ENCODE data around the gene FBXL17.

The FBXL17 gene

DNA sequence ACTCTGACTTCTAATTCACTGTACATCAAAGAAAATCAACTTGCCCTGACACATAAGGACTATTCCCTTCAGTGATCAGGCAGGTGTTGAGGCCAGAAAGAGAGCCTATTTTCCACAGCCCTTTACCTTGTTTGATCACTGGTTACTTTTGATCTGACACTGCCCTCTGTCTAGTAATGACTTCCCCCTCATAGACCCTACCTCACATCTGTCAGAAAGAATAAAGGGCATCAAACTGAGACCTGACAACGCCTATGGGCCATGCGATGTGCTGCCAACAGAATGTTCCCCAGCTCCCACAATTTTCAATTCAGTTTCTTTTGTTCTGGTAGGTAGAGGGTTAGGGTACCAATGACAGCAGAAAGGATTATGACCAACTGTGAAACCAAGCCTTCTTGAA lies 47.7 kb downstream of the FBXL17 start:
- Histone ChIP-seq H3K4me1 (no peaks in the 10 kb centered on the region; the same call in 1 of the 2 replicates), H3K27me3 (no peaks in the 10 kb centered on the region), H3K36me3 (no peaks in the 10 kb centered on the region), H3K4me3 (ENCODE audit: low read depth, low read length) (no peak overlapping the region), H3K9me3 (no peaks in the 10 kb centered on the region)
- DNase-seq = no peak
- TF ChIP-seq, protein P1, sequence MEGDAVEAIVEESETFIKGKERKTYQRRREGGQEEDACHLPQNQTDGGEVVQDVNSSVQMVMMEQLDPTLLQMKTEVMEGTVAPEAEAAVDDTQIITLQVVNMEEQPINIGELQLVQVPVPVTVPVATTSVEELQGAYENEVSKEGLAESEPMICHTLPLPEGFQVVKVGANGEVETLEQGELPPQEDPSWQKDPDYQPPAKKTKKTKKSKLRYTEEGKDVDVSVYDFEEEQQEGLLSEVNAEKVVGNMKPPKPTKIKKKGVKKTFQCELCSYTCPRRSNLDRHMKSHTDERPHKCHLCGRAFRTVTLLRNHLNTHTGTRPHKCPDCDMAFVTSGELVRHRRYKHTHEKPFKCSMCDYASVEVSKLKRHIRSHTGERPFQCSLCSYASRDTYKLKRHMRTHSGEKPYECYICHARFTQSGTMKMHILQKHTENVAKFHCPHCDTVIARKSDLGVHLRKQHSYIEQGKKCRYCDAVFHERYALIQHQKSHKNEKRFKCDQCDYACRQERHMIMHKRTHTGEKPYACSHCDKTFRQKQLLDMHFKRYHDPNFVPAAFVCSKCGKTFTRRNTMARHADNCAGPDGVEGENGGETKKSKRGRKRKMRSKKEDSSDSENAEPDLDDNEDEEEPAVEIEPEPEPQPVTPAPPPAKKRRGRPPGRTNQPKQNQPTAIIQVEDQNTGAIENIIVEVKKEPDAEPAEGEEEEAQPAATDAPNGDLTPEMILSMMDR (IDR thresholded peaks at IDR 0.05; ENCODE audit: low read depth, low read length) = no peak

DNA sequence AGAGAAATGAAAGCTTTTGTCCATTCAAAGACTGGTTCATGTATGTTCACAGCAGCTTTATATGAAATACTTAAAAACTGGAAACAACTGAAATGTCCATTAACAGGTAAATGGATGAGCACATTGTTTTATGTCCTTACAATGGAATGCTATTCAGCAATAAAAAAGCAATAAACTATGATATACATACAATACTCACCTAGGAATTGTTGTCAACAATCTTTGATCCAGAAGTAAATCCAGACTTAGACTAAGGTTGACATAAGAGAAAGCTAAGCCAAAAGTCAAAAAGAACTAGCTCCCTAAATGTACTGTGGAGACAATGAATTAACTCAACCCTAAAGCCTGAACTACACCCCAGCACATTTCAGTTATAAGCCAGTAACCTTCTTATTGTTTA lies 54.9 kb downstream of the FBXL17 start:
- TF ChIP-seq, protein P1 (IDR thresholded peaks at IDR 0.05; ENCODE audit: low read depth, low read length) = no peak
- Histone ChIP-seq H3K4me1 (no peaks in the 10 kb centered on the region), H3K36me3 (no peaks in the 10 kb centered on the region), H3K9me3 (no peaks in the 10 kb centered on the region), H3K27me3 (no peaks in the 10 kb centered on the region), H3K4me3 (ENCODE audit: low read depth, low read length) (no peak overlapping the region)
- no peak for DNase-seq

DNA sequence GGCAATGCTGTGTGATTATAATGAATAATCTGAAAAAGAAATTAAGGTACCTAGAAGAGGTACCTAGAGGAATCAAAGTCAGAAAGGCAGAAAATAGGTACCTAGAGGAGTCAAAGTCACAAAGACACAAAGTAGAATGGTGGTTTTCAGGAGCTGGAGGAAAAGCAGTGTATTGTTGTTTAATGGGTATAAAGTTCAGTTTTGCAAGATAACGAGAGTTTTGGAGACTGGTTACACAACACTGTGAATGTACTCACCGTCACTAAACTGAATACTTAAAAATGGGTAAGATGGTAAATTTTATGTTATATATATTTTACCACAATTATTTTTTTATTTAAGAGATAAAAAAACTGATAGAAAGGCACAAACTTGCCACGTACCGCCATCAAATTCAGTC lies 57.0 kb downstream of the FBXL17 start:
- H3K4me1 ChIP-seq = no peaks in the 10 kb centered on the region; the same call in 1 of the 2 replicates
- no peak for DNase-seq
- H3K9me3 ChIP-seq = no peaks in the 10 kb centered on the region
- H3K36me3 ChIP-seq = no peaks in the 10 kb centered on the region
- H3K4me3 ChIP-seq (ENCODE audit: low read depth, low read length) = no peak overlapping the region
- H3K27me3 ChIP-seq = no peaks in the 10 kb centered on the region
- TF ChIP-seq, protein P1 (IDR thresholded peaks at IDR 0.05; ENCODE audit: low read depth, low read length) = no peak

DNA sequence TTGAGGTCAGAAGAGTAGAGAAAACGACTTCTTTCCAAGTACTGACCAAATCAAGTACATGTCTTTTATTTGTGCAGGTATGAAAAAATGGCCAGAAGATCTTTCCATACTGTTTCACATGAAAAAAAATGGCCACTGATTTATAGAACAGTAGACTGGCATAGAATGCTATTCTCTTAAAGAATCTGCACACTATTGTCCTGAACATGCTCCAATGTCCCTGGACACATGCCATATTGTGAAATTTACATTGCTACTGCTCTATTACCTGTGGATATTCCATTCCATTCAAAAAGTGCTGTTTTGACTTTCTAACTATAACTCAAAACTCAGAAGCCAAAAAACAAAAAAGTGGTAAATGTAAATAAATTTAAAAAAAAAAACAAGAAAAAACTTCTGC lies 60.6 kb downstream of the FBXL17 start:
- DNase-seq = no peak
- no peaks in the 10 kb centered on the region for H3K27me3 ChIP-seq
- H3K4me3 ChIP-seq (ENCODE audit: low read depth, low read length) = no peak overlapping the region
- H3K36me3 ChIP-seq = no peaks in the 10 kb centered on the region
- H3K4me1 ChIP-seq = no peaks in the 10 kb centered on the region; the same call in 1 of the 2 replicates
- TF ChIP-seq, protein P1 (IDR thresholded peaks at IDR 0.05; ENCODE audit: low read depth, low read length) = no peak
- no peaks in the 10 kb centered on the region for H3K9me3 ChIP-seq

DNA sequence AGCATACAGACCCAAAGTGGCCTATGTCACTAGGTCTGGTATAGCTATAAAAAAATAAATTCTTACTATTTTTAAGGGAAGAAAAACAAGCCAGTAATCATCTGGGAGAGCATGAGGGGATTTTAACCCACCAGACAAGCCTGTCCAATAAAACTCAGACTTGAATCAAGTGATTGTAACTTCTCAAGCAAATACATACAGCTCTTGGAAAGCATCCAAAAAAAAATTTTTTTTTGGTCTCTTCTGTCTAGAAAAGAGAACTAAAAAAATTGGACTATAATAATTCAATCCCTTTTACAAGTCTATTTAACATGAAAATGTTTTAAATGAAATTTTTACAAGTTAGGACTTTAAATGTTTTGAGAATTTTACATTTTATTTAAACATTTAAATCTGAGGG lies 61.7 kb downstream of the FBXL17 start:
- TF ChIP-seq, protein P1 (IDR thresholded peaks at IDR 0.05; ENCODE audit: low read depth, low read length) = no peak
- H3K4me1 ChIP-seq = no peaks in the 10 kb centered on the region; the same call in 1 of the 2 replicates
- no peaks in the 10 kb centered on the region for H3K9me3 ChIP-seq
- no peaks in the 10 kb centered on the region for H3K36me3 ChIP-seq
- no peak overlapping the region for H3K4me3 ChIP-seq (ENCODE audit: low read depth, low read length)
- no peak for DNase-seq
- H3K27me3 ChIP-seq = no peaks in the 10 kb centered on the region

DNA sequence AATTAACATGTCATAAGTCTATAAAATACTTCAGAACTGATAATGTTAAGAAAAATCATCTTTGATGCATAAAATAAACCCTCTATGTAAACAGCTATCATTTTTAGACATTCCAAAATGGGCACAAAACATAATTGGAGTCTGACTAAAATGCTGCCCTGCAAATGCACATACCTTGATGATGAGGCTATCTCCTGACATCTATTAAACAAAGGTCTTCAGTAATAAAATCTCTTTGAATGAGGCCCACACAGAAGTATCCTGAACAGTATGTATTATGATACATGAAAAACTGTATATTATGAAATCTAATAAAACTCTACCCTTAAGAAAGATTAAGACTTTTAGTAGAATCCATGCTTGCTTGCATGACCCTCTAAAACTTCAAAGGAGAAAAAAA lies 66.1 kb downstream of the FBXL17 start:
- no peaks in the 10 kb centered on the region for H3K36me3 ChIP-seq
- H3K4me1 ChIP-seq = peaks cover 2% of the 10 kb centered on the region; the same call in 1 of the 2 replicates
- H3K9me3 ChIP-seq = no peaks in the 10 kb centered on the region
- H3K4me3 ChIP-seq (ENCODE audit: low read depth, low read length) = no peak overlapping the region
- H3K27me3 ChIP-seq = no peaks in the 10 kb centered on the region
- TF ChIP-seq, protein P1 (IDR thresholded peaks at IDR 0.05; ENCODE audit: low read depth, low read length) = no peak
- DNase-seq = no peak
